Esophagus muscularis mucosa (tissue), 4 donors: ENCODE measurements around the gene CCR3. TPM values are rescaled to one million over a fixed set of nuclear protein-coding genes. Genes with fewer than 3 reads are reported as not detected.

ENCODE experiments used
- DNase-seq: peaks from one replicate; pipeline ENCODE4 v3.0.0-alpha.2; 2017; ENCODE audit errors: extremely low spot score
- H3K27ac ChIP-seq, 4 donors: fragments of 200-600 bp; sonication (generic); replicated peaks in 1 of 4; 1 replicate in 3 of 4; 2 replicates in 1 of 4; pipeline ENCODE4 v1.5.1; 2016 to 2019; ENCODE audit warnings: mild to moderate bottlenecking in 1 of 4
- H3K27me3 ChIP-seq, 4 donors: fragments of 200-600 bp; sonication (generic); one replicate each; pipeline versions ENCODE4 v1.5.1 to v1.6.0; 2016 to 2019
- H3K36me3 ChIP-seq, 4 donors: fragments of 200-600 bp; sonication (generic); one replicate each; pipeline ENCODE4 v1.5.1; 2016 to 2019
- H3K4me1 ChIP-seq, 4 donors: fragments of 200-600 bp; sonication (generic); one replicate each; pipeline ENCODE4 v1.5.1; 2016 to 2019
- H3K4me3 ChIP-seq, 4 donors: fragments of 200-600 bp; sonication (generic); 1 replicate in 2 of 4; 2 replicates in 2 of 4; pipeline ENCODE4 v1.5.1; 2016 to 2019; ENCODE audit warnings: mild to moderate bottlenecking in 4 of 4, moderate library complexity in 1 of 4
- H3K9me3 ChIP-seq, 4 donors: fragments of 200-600 bp; sonication (generic); 1 replicate in 3 of 4; 2 replicates in 1 of 4; pipeline ENCODE4 v1.5.1; 2016 to 2019
- EP300 ChIP-seq: sonication (generic); formaldehyde crosslinking; IDR thresholded peaks from one replicate; pipeline ENCODE4 v1.6.1; 2017; ENCODE audit warnings: antibody characterized with exemption
- POLR2A ChIP-seq: fragments of 450-650 bp; IDR thresholded peaks from one replicate; pipeline ENCODE4 v1.6.1; 2017; ENCODE audit warnings: antibody characterized with exemption, moderate library complexity, mild to moderate bottlenecking, low read depth
- POLR2AphosphoS5 ChIP-seq, 2 donors: sonication (generic); formaldehyde crosslinking; IDR thresholded peaks; one replicate each; pipeline ENCODE4 v1.6.1; 2017; ENCODE audit warnings: antibody characterized with exemption in 2 of 2
- WGBS: methylation state at CpG from one replicate; pipeline ENCODE4 v1.1.5; 2018; 5-methylcytosine and 5-hydroxymethylcytosine counted together
- intact Hi-C: fragments of 100-400 bp; cut with DNase I; formaldehyde crosslinking; loops from one replicate; pipeline ENCODE4 v1.15.1; 2023
- total RNA-seq, 4 donors: library from RNA; depleted of rRNA; stranded (reverse); fragments of >200 nt; gene quantifications; one replicate each; pipeline versions ENCODE4 v1.1.0 to v1.2.1, GENCODE V29; 2016
- TF ChIP-seq, protein P1 (sequence below), 3 experiments: fragments of 200-600 bp in 2 of 3; fragments of 450-650 bp in 1 of 3; sonication (generic) in 2 of 3; IDR thresholded peaks; one replicate each; pipeline ENCODE4 v1.5.1; 2017 to 2019; ENCODE audit warnings: antibody characterized with exemption in 3 of 3, mild to moderate bottlenecking in 2 of 3, moderate library complexity in 1 of 3

The CCR3 gene
- total RNA-seq, 4 donors from 2014 or later = not detected

GRCh38 chr3:46243560-46243959, 1.3 kb downstream of the CCR3 start:
- DNase-seq = peak; percentile 17
- WGBS = 80% methylated on average over 2 of the region's 2 CpGs
- Histone ChIP-seq H3K4me1 (no peaks in the 10 kb centered on the region), H3K9me3 (no peaks in the 10 kb centered on the region), H3K4me3 (no peak overlapping the region), H3K27ac (no peak overlapping the region), H3K27me3 (no peaks in the 10 kb centered on the region), H3K36me3 (no peaks in the 10 kb centered on the region)
- intact Hi-C loops = no loop called here
- no peak for TF ChIP-seq POLR2AphosphoS5 (IDR thresholded peaks at IDR 0.05)

DNA sequence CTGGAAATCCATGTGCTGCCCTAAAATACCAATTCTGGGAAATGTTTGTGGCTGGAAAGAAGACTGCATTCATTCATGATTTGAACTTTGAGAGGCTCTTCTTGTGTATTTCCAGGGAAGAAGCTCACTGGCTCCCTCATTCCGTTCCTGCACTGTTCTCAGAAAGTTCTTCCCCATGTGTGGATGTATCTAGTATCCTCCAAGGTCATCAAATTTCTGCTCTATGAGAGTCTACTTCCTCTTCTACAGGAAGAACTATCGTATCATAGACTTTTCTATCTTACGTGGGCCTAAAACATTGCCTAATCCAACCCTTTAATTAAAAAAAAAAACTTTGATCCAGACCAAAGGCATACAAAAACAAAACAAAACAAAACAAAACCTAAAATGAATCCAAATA, 2.9 kb downstream of the CCR3 start:
- Histone ChIP-seq H3K27ac (no peak overlapping the region), H3K4me3 (no peak overlapping the region), H3K36me3 (no peaks in the 10 kb centered on the region), H3K27me3 (no peaks in the 10 kb centered on the region), H3K4me1 (no peaks in the 10 kb centered on the region), H3K9me3 (no peaks in the 10 kb centered on the region)
- TF ChIP-seq EP300 (no peak), POLR2AphosphoS5 (IDR thresholded peaks at IDR 0.05) (no peak), POLR2A (no peak)
- TF ChIP-seq, protein P1, sequence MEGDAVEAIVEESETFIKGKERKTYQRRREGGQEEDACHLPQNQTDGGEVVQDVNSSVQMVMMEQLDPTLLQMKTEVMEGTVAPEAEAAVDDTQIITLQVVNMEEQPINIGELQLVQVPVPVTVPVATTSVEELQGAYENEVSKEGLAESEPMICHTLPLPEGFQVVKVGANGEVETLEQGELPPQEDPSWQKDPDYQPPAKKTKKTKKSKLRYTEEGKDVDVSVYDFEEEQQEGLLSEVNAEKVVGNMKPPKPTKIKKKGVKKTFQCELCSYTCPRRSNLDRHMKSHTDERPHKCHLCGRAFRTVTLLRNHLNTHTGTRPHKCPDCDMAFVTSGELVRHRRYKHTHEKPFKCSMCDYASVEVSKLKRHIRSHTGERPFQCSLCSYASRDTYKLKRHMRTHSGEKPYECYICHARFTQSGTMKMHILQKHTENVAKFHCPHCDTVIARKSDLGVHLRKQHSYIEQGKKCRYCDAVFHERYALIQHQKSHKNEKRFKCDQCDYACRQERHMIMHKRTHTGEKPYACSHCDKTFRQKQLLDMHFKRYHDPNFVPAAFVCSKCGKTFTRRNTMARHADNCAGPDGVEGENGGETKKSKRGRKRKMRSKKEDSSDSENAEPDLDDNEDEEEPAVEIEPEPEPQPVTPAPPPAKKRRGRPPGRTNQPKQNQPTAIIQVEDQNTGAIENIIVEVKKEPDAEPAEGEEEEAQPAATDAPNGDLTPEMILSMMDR (IDR thresholded peaks at IDR 0.05) = no peak
- peak; percentile 24 for DNase-seq
- intact Hi-C loops = no loop called here
- 74% methylated on average over 3 of the region's 3 CpGs for WGBS

- no peaks in the 10 kb centered on the region for H3K9me3 ChIP-seq
- DNase-seq = peak; percentile 50
- H3K27ac ChIP-seq = no peak overlapping the region
- intact Hi-C loops = no loop called here
- H3K4me1 ChIP-seq = no peaks in the 10 kb centered on the region
- no peaks in the 10 kb centered on the region for H3K27me3 ChIP-seq
- H3K4me3 ChIP-seq = no peak overlapping the region
- no peak for TF ChIP-seq POLR2AphosphoS5 (IDR thresholded peaks at IDR 0.05)
- TF ChIP-seq EP300 = no peak
- TF ChIP-seq POLR2A = no peak
- TF ChIP-seq, protein P1 (IDR thresholded peaks at IDR 0.05) = no peak
- WGBS = 50% methylated on average over 1 of the region's 1 CpG
- H3K36me3 ChIP-seq = no peaks in the 10 kb centered on the region
Observed at GRCh38 chr3:46252980-46253379, 10.7 kb downstream of the CCR3 start.

DNA sequence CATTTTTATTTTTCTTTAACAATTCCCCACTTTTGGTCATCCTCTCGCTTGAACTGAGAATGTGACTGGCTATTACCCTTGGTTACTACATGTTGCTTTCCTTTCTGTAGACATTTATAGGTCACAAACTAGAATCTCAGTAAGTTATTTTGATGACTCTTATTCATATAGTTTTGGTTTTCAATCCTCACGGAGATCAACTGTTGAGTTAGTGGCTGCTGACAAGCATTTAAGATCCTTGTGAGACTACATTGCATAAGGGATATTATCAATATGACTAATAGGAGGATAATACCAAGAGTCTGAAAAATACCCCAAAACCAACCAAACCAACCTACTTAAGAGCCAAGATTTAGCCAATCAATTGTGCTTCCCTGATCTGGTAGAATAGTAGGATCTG, 16.3 kb downstream of the CCR3 start:
- TF ChIP-seq EP300 (no peak), POLR2AphosphoS5 (IDR thresholded peaks at IDR 0.05) (no peak), POLR2A (no peak)
- TF ChIP-seq, protein P1 (IDR thresholded peaks at IDR 0.05) = no peak
- DNase-seq = peak; percentile 1
- intact Hi-C loops = no loop called here
- Histone ChIP-seq H3K36me3 (no peaks in the 10 kb centered on the region), H3K27ac (no peak overlapping the region), H3K27me3 (no peaks in the 10 kb centered on the region), H3K4me1 (no peaks in the 10 kb centered on the region), H3K4me3 (no peak overlapping the region), H3K9me3 (no peaks in the 10 kb centered on the region)
- WGBS = 84% methylated on average over 2 of the region's 2 CpGs

DNA sequence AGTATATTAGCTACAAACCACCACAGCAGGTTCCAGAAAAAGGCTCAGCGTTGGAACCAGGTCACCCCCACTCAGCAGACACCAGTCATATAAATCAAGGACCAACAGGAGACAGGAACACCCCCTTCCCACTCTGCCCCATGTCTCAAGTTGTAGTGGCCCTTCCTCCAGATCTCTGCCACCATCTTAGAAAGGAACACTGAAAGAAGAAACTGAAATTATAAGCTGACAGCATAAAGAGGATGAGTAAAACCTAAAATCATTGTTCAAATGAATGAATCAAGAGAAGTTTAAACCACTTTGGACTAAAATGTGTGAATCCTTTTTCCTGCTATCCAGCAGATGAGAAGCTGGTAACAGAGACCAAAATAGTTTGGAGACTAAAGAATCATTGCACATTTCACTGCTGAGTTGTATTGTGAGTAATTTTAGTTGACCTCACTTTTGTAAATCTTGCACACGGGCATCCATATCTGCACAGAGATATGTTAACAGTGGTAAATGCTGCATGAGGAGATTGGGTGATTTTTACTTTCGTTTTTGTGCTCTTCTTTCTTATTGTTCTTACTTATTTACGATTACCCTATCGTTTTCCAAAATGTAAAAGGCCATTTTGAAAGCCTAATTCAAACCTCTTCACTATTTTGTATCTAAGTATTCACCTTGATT, 19.8 kb downstream of the CCR3 start:
- H3K27ac ChIP-seq = no peak overlapping the region
- 64% methylated on average over 5 of the region's 5 CpGs for WGBS

More for the DNA sequence above, 19.8 kb downstream of the CCR3 start:
- Histone ChIP-seq H3K4me1 (no peaks in the 10 kb centered on the region), H3K9me3 (no peaks in the 10 kb centered on the region), H3K36me3 (no peaks in the 10 kb centered on the region), H3K27me3 (no peaks in the 10 kb centered on the region), H3K4me3 (no peak overlapping the region)
- TF ChIP-seq, protein P1 (IDR thresholded peaks at IDR 0.05) = no peak
- TF ChIP-seq POLR2A = no peak
- no peak for TF ChIP-seq POLR2AphosphoS5 (IDR thresholded peaks at IDR 0.05)
- no peak for TF ChIP-seq EP300
- no peak for DNase-seq
- intact Hi-C loops = no loop called here
